DMS114 treated with DMSO at 0.1 percent for 48 hours (cell line): Measurements from ENCODE around the gene TNPO2.

Experiments
- DNase-seq: peaks from one replicate; lab custom pipeline; 2025; ENCODE audit not compliant: unreplicated experiment; lab: John Stamatoyannopoulos, UW

Gene TNPO2

DNA sequence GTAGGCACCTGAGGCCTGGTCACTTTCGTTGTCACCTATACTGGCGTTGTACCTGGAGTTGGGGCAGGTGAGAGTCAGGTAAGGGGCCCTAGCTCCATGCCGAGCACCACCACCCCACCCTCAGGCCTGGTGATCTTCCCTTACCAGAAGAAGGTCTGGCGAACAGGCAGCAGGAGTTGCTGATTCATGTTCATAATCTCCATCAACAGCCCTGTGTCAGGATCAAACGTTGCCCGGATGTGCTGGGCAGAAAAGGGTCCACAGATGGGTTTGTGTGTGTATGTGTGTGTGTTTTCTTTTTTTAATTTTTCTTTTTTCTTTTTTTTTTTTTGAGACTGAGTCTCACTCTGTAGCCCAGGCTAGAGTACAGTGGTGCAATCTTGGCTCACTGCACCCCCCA lies 71.5 kb downstream of the TNPO2 start:
- no peak for DNase-seq

- no peak for DNase-seq
Measured at GRCh38 chr19:12649941-12650340, 73.8 kb downstream of the TNPO2 start.
